Measurements from ENCODE around the gene RRN3.
"Not testable (repeated sequence)": the region's sequence is repeated elsewhere in the genome, so short reads cannot be mapped to it uniquely, and the experiment has no call there.

Gene RRN3

DNA sequence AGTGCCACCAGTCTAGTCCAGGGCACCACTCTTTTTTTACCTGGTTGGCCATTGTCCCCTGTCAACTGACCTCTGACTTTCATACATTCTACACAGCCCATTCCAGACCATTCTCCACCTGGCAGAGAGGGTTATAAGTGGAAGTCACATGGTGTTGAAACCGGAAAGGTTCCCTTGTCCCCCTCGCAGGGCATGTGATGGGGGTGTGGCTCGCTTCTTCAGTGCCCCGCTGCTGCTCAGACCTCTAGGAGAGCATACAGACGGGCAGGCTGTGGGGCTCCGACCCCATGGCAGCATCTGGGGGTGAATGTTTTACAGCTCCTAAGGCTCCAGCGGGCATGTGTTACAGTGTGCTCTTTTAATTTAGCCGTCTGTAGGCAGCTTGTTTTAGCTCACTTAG lies 67.0 kb downstream of the RRN3 start:
- DNase-seq = not testable (repeated sequence)

DNA sequence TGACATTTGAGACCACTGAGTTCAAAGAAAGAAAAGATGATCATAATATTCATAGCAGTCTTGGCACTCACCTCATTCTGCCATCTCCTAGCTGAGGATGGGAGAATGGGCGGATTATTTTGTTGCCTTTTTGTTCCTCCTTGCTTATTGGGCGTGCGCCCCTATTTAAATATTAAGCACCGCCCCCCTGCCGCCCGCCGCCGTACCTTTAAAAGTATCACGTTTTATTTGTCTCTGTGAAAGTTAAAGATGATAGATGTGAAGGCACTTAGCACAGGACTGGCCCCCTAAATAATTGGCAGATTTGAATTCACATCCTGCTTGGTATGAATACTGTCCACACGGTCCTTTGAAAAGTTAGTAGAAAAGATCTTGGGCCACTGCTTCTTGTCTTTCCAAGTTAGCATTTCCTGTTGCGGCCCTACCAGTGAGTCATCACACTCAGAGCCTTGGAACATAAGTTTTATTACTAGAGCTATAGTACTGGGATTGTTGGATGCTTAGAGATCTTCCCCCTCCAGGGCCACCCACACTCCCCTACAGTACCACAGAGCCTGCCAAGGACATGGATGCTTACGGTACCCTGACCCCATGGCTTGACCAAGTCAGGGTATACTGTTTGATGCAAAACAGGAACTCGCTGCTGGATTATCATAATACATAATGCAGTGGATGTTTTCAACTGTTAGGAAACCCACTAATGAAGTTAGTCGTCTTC lies 68.7 kb downstream of the RRN3 start:
- DNase-seq = not testable (repeated sequence)

DNA sequence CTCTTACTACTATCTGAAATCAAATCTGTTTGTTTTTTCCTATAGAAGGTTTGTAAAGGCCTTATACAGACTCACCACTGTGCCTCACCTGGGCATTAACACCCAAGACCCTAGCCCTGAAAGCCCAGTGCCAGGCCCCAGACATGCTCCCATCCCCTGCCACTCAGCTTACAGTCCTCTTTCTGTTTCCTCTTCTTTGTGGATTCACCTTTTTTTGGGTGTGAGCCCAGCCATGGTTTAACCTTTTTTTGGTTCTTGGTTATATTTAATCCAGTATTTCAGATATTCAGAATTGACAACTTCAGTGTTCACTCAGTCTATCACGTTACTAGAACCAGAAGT lies 69.2 kb downstream of the RRN3 start:
- DNase-seq = not testable (repeated sequence)

DNA sequence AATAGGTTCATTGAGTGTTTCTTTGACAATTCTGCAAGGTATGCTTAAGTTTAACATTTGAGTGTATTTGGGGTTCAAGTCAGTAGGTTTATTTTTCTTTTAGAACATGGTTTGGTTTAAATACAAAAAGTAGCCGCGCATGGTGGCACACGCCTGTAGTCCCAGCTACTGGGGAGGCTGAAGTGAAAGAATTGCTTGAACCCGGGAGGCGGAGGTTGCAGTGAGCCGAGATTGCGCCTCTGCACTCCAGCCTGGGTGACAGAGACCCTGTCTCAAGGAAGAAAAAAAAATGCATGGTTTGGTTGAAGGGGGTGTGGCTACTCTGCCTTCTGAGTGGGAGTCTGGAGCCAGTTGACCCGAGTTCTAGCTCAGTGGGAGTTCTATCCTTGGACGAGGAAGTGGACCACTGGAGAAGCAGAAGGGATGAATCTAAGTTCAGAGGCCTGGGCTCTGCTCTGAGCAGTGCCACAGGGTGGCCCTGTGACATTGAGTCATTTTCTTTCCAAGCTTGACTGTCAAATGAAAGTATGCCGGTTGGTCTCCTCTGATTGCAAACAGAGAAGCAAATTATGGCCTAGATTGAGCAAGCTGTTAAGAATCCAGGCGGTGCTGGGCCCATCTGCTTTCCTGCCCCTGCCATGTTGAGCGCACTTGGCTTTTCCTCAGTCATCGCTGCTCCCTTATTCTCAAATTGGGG lies 70.5 kb downstream of the RRN3 start:
- not testable (repeated sequence) for DNase-seq

DNA sequence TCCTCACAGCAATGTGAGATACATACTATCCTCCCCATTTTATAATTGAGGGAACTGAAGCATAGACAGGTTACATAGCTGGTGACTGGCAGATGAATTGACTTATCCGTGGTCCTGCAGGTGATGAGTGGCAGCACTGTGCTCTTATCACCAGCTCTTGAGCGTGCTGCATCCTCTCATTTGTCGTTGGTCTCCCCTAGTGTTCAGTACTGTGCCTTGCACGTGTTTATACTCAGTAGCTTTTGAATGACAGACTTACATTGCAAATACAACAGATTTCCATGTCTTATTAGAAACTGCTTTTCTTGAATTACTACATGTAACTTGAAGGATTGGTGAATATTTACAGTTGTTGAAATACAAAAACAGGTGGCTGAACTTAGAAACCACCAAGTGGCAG lies 71.9 kb downstream of the RRN3 start:
- DNase-seq = peak in 1 of 2 experiments; percentile 4

DNA sequence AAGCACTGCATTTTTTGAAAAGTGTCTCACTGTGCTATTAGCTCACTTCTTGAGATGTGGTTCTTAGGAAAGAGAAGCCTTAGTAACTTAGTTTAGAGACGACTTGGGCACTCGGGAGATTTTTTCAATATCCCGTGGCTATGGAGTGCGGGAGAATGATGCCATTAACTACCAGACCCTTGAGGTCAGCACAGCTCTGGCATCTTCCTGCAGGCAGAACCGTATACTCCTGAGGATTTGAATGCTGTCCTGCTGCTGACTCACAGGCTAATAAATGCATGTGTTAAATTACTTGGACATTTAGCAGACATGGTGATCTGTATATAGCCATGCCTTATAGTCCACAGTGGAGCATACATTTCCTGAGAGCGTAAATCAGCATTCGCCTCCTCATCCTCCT lies 72.6 kb downstream of the RRN3 start:
- DNase-seq = not testable (repeated sequence)

DNA sequence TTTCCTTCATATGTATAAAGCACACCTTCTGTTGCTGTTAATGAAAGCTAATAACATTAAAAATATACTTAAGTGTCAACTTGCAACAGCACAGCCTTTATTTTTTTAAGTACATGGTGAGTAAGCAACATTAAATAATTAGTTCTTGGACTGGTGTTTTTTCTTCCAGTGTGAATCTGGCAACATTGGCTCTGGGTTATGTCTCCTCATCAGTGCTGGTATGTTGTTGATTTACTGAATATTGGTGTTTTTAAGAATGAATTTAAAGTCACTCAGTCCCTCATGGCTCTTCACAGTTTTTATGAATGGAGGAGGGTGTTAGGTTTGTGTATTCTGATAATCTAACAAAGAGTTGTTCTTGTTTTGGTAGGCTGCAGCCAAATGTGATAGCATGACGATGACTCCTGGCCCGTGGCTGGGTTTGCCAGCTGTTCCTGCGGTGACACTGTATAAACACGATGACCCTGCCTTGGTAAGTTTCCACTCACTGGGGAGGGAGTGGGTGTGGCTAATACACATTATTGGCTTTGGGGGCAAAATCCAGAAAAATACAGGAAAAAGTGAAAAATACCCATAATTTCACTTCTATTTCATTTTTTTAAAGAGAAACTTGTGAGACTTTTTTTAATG lies 77.0 kb downstream of the RRN3 start:
- DNase-seq = not testable (repeated sequence)

DNA sequence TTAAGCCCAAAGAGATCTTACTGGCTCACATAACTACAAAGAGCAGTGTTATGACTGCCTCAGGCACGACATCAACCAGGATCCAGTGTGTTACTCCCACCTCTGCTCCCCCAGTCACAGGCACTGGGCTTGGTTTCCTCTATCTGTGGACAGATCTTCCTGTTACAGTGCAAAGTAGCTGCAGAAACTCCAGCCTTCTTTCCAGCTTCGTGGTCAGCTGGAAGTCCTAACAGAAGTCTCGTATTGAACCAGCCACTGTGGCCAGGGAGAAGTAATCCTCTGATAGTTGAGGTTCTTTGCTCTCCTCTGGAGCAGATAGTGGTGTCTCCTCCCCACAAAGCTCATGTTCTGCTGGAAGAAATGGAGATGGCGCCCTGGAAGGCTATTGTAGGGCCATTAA lies 77.7 kb downstream of the RRN3 start:
- not testable (repeated sequence) for DNase-seq

DNA sequence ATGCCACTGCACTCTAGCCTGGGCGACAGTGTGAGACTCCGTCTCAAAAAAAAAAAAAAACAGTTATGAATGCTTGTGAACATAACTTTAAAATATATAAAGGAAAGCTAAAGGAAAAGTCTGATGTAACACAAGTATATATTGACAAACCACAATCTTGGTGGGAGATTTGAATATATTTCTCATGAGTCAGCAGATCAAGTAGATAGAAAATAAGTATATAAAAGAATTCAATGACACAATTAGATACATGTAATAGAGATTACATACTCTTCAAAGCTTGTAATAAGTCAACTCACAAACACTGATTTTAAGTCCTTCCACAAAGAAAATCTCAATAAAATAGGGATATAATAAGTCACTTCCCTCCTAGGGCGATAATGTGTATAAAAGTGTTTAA lies 78.4 kb downstream of the RRN3 start:
- not testable (repeated sequence) for DNase-seq

DNA sequence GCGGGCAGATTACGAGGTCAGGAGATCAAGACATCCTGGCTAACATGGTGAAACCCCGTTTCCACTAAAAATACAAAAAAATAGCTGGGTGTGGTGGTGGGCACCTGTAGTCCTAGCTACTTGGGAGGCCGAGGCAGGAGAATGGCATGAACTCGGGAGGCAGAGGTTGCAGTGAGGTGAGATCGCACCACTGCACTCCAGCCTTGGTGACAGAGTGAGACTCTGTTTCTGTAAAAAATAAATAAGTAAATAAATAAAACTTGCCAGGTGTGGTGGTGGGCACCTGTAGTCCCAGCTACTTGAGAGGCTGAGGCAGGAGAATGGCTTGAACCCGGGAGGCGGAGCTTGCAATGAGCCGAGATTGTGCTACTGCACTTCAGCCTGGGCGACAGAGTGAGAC lies 81.1 kb downstream of the RRN3 start:
- DNase-seq = not testable (repeated sequence)

All from NCI-H446 (cell line).